Measurements from ENCODE around the gene MRPS16. TPM values are rescaled to one million over a fixed set of nuclear protein-coding genes. Genes with fewer than 3 reads are reported as not detected.

Gene MRPS16
- total and polyA plus RNA-seq, 9 of the 15 experiments (the other 6 are each of a cell fraction or from before 2014, with no cell fraction given), result 65.0 to 239 (median 146) TPM

DNA sequence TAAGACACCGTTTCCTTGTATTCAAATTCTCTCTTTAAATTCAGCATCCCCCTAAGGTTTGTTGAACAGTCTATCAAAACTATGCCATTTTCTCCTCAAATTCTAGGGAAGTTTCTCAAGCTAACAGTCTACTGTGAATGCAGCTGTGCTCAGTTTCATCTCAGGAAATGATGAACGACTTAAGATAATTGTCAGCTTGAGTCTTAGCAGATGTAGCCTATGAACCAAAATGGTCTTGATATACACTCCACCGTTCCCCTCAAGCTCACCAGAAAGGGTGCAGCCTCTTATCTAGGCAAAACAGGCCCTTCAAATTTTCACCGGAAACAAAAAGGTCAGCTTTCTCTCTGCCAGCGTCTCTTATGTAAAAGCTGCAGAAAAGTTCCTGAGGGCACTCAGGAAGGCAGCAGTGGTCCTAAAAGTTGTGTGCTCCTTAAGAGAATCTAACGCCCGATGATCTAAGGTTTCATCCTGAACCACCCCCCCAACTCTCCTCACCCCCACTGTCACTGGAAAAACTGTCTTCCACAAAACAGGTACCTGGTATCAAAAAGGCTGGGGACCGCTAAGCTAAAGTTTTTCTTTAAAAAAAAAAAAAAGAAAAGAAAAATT is 7.5 kb downstream of the MRPS16 start (continued):
- TF ChIP-seq TCFL5 (CRISPR knock-in tag; conservative IDR thresholded peaks at IDR 0.05) (no peak), ZNF146 (CRISPR knock-in tag; IDR thresholded peaks at IDR 0.05; ENCODE audit: unreplicated experiment) (no peak), NONO (IDR thresholded peaks at IDR 0.05; ENCODE audit: low read depth in 2 of 2, low read length in 1 of 2) (0 out of 4 replicates have a peak, but pooled peaks of 1 of the 2 experiments have one; percentile 55), TAL1 (IDR thresholded peaks at IDR 0.05) (peak; percentile 97), SIN3A (IDR thresholded peaks at IDR 0.05; ENCODE audit: borderline replicate concordance in 2 of 2, control insufficient read depth in 1 of 2, low read depth in 2 of 2, low read length in 2 of 2) (peak; percentile 26 to 61; a peak in 2 of 4 replicates), THAP12 (CRISPR knock-in tag; IDR thresholded peaks at IDR 0.05) (no peak), RBM39 (optimal IDR thresholded peaks at IDR 0.05; ENCODE audit: low read depth, low read length) (no peak), POLR2A (conservative IDR thresholded peaks at IDR 0.05) (peak; percentile 71), SP2 (IDR thresholded peaks at IDR 0.05; ENCODE audit: extremely low read depth, low read depth, low read length, poor library complexity, severe bottlenecking) (no peak), ZNF184 (CRISPR knock-in tag; IDR thresholded peaks at IDR 0.05) (no peak), PML (IDR thresholded peaks at IDR 0.05; ENCODE audit: low read length) (peak; percentile 96), ZNF121 (CRISPR knock-in tag; conservative IDR thresholded peaks at IDR 0.05) (no peak), CXXC5 (CRISPR knock-in tag; IDR thresholded peaks at IDR 0.05) (peak; percentile 73), SREBF2 (CRISPR knock-in tag; IDR thresholded peaks at IDR 0.05) (no peak), CBX2 (IDR thresholded peaks at IDR 0.05; ENCODE audit: insufficient read depth, low read length, poor library complexity, severe bottlenecking) (no peak), HNRNPUL1 (IDR thresholded peaks at IDR 0.05; ENCODE audit: low read length) (no peak), LCOR (CRISPR knock-in tag; IDR thresholded peaks at IDR 0.05) (peak; percentile 84; the same call in 1 of the 2 replicates)
- TF ChIP-seq, protein P1, sequence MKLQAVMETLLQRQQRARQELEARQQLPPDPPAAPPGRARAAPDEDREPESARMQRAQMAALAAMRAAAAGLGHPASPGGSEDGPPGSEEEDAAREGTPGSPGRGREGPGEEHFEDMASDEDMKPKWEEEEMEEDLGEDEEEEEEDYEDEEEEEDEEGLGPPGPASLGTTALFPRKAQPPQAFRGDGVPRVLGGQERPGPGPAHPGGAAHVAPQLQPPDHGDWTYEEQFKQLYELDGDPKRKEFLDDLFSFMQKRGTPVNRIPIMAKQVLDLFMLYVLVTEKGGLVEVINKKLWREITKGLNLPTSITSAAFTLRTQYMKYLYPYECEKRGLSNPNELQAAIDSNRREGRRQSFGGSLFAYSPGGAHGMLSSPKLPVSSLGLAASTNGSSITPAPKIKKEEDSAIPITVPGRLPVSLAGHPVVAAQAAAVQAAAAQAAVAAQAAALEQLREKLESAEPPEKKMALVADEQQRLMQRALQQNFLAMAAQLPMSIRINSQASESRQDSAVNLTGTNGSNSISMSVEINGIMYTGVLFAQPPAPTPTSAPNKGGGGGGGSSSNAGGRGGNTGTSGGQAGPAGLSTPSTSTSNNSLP (IDR thresholded peaks at IDR 0.05; ENCODE audit: borderline replicate concordance, low read depth, low read length), result peak; percentile 92
- TF ChIP-seq, protein P2, sequence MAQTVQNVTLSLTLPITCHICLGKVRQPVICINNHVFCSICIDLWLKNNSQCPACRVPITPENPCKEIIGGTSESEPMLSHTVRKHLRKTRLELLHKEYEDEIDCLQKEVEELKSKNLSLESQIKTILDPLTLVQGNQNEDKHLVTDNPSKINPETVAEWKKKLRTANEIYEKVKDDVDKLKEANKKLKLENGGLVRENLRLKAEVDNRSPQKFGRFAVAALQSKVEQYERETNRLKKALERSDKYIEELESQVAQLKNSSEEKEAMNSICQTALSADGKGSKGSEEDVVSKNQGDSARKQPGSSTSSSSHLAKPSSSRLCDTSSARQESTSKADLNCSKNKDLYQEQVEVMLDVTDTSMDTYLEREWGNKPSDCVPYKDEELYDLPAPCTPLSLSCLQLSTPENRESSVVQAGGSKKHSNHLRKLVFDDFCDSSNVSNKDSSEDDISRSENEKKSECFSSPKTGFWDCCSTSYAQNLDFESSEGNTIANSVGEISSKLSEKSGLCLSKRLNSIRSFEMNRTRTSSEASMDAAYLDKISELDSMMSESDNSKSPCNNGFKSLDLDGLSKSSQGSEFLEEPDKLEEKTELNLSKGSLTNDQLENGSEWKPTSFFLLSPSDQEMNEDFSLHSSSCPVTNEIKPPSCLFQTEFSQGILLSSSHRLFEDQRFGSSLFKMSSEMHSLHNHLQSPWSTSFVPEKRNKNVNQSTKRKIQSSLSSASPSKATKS (CRISPR knock-in tag; IDR thresholded peaks at IDR 0.05), result no peak
- TF ChIP-seq, protein P3, sequence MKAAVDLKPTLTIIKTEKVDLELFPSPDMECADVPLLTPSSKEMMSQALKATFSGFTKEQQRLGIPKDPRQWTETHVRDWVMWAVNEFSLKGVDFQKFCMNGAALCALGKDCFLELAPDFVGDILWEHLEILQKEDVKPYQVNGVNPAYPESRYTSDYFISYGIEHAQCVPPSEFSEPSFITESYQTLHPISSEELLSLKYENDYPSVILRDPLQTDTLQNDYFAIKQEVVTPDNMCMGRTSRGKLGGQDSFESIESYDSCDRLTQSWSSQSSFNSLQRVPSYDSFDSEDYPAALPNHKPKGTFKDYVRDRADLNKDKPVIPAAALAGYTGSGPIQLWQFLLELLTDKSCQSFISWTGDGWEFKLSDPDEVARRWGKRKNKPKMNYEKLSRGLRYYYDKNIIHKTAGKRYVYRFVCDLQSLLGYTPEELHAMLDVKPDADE (conservative IDR thresholded peaks at IDR 0.05; ENCODE audit: control insufficient read depth, low read depth, low read length), result peak; percentile 71; the same call in 1 of the 2 replicates
